GM12878 (cell line): Measurements from ENCODE around the gene NTF4.
"Not testable (repeated sequence)": the region's sequence is repeated elsewhere in the genome, so short reads cannot be mapped to it uniquely, and the experiment has no call there.

Experiments
- ELK1 ChIP-seq: IDR thresholded peaks from 2 replicates; pipeline ENCODE4 v1.6.1; 2012; ENCODE audit warnings: low read depth, low read length, improper control_type of control experiment
- PAX8 ChIP-seq: fragments of 450-650 bp; IDR thresholded peaks from 2 replicates; pipeline ENCODE4 v1.6.1; 2017; ENCODE audit warnings: mild to moderate bottlenecking, moderate library complexity

GRCh38 chr19:49038557-49039276, 25.9 kb downstream of the NTF4 start:
- not testable (repeated sequence) for TF ChIP-seq ELK1, PAX8
